K562 (cell line): Measurements from ENCODE around the gene PDZRN3. TPM values are rescaled to one million over a fixed set of nuclear protein-coding genes. Genes with fewer than 3 reads are reported as not detected.

Experiments used
- ATAC-seq: fragments of 200-7000 bp; cut with Tn5 transposase; 3 replicates; pipeline ENCODE4 v1.9.1; 2020; ENCODE audit warnings: moderate library complexity
- BruUV-seq: library from RNA; stranded (reverse); fragments of 400-500 nt; replicated peaks from 2 replicates; lab custom pipeline; 2021; lab: Mats Ljungman, UMichigan
- CTCF ChIA-PET: fragments of 300-600 bp; formaldehyde crosslinking; extraction: SDS; loops from one replicate; lab custom pipeline; 2021; ENCODE audit warnings: low intra/inter-chr PET ratio; lab: Yijun Ruan, JAX
- POLR2A ChIA-PET: fragments of 300-600, 350-650 bp; sonication (Branson Sonifier 250); formaldehyde crosslinking; extraction: SDS; loops from one replicate; lab custom pipeline; 2021; ENCODE audit warnings: antibody characterized with exemption, inconsistent platforms; lab: Yijun Ruan, JAX
- DNase-seq, 4 experiments: peaks; one replicate each; pipeline versions ENCODE4 v3.0.0 to v3.0.0-alpha.2; 2011 to 2018; ENCODE audit warnings: low spot score in 3 of 4, mixed read lengths in 3 of 4; ENCODE audit errors: extremely low read depth in 1 of 4
- FAIRE-seq: peaks from 2 replicates; lab custom pipeline; 2011; peaks lifted over from hg19 to GRCh38; lab: Jason Lieb, UNC
- H2AFZ ChIP-seq: 2 replicates; pipeline ENCODE4 v1.6.0; 2011; ENCODE audit warnings: low read depth, low read length, control low read depth, inconsistent platforms
- H3K27ac ChIP-seq: fragments of 200-600 bp; 3 replicates; pipeline ENCODE4 v1.8.0; 2011; ENCODE audit warnings: low read depth, mild to moderate bottlenecking, control low read depth, inconsistent platforms, low read length, moderate library complexity, mixed read lengths; ENCODE audit errors: extremely low read depth
- H3K27me3 ChIP-seq, 2 experiments: fragments of 300-600 bp in 1 of 2; 2 replicates in 1 of 2; 3 replicates in 1 of 2; pipeline versions ENCODE4 v1.6.0 to v1.8.0; 2011; ENCODE audit warnings: inconsistent platforms in 2 of 2, low read length in 2 of 2, mild to moderate bottlenecking in 1 of 2, mixed read lengths in 1 of 2, moderate library complexity in 1 of 2; ENCODE audit not compliant: control insufficient read depth in 2 of 2, insufficient read depth in 2 of 2
- H3K36me3 ChIP-seq: fragments of 300-600 bp; 3 replicates; pipeline ENCODE4 v1.8.0; 2011; ENCODE audit warnings: mild to moderate bottlenecking, low read length, inconsistent platforms; ENCODE audit not compliant: control insufficient read depth, insufficient read depth
- H3K4me1 ChIP-seq, 2 experiments: fragments of 200-600 bp in 1 of 2; replicated peaks in 1 of 2; 2 replicates in 1 of 2; 3 replicates in 1 of 2; pipeline versions ENCODE4 v1.5.1 to v1.8.0; 2011; ENCODE audit warnings: inconsistent platforms in 2 of 2, low read length in 2 of 2, mild to moderate bottlenecking in 1 of 2, mixed read lengths in 1 of 2, moderate library complexity in 1 of 2; ENCODE audit not compliant: control insufficient read depth in 2 of 2, insufficient read depth in 2 of 2
- H3K4me2 ChIP-seq: 2 replicates; pipeline ENCODE4 v1.6.1; 2011; ENCODE audit warnings: low read length, control low read depth, inconsistent platforms, mixed read lengths; ENCODE audit not compliant: insufficient read depth
- H3K4me3 ChIP-seq: fragments of 200-600 bp; sonication (generic), shearing (Covaris generic); 2 replicates; pipeline ENCODE4 v1.5.1; 2016; ENCODE audit warnings: control low read depth, inconsistent platforms
- H3K79me2 ChIP-seq: fragments of 200-600 bp; 3 replicates; pipeline ENCODE4 v1.8.0; 2011; ENCODE audit warnings: low read length, inconsistent platforms; ENCODE audit not compliant: control insufficient read depth, insufficient read depth
- H3K9ac ChIP-seq, 2 experiments: 2 replicates each; pipeline versions ENCODE4 v1.6.0 to v1.6.1; 2011; ENCODE audit warnings: low read depth in 2 of 2, low read length in 2 of 2, control low read depth in 1 of 2, inconsistent platforms in 1 of 2, mild to moderate bottlenecking in 1 of 2, mixed read lengths in 1 of 2; ENCODE audit not compliant: insufficient read depth in 1 of 2
- H3K9me1 ChIP-seq: one replicate; pipeline ENCODE4 v1.6.0; 2011; ENCODE audit warnings: inconsistent platforms, mild to moderate bottlenecking, low read length, moderate library complexity; ENCODE audit not compliant: control insufficient read depth, insufficient read depth
- H3K9me3 ChIP-seq: replicated peaks from 2 replicates; pipeline ENCODE4 v1.5.1; 2011; ENCODE audit warnings: low read depth, low read length, inconsistent platforms; ENCODE audit not compliant: control insufficient read depth, insufficient read depth
- H4K20me1 ChIP-seq: replicated peaks from 2 replicates; pipeline ENCODE4 v1.6.1; 2011; ENCODE audit warnings: low read length, inconsistent platforms, mixed read lengths; ENCODE audit not compliant: control insufficient read depth, insufficient read depth
- ARID2 ChIP-seq: fragments of 450-650 bp; IDR thresholded peaks from 2 replicates; pipeline ENCODE4 v1.6.1; 2017; ENCODE audit warnings: antibody characterized with exemption, mild to moderate bottlenecking
- ATF4 ChIP-seq: fragments of 450-650 bp; formaldehyde crosslinking; IDR thresholded peaks from 2 replicates; pipeline ENCODE4 v1.4.0; 2022; ENCODE audit warnings: mild to moderate bottlenecking, moderate library complexity
- CBX3 ChIP-seq, 2 experiments: IDR thresholded peaks; 1 replicate in 1 of 2; 2 replicates in 1 of 2; pipeline ENCODE4 v1.6.1; 2012; ENCODE audit warnings: inconsistent platforms in 2 of 2, low read length in 2 of 2, borderline replicate concordance in 1 of 2, control low read depth in 1 of 2
- DMBX1 ChIP-seq: fragments of 250-450 bp; sonication (Bioruptor Pico); IDR thresholded peaks from 2 replicates; pipeline ENCODE4 v1.8.0; 2022; ENCODE audit warnings: inconsistent platforms, mild to moderate bottlenecking, moderate library complexity, borderline replicate concordance
- HDAC8 ChIP-seq: fragments of 450-650 bp; IDR thresholded peaks from 2 replicates; pipeline ENCODE4 v1.6.1; 2016; ENCODE audit warnings: mild to moderate bottlenecking, missing genetic modification characterization, moderate library complexity, missing compliant biosample characterization
- MBD1 ChIP-seq: fragments of 250-450 bp; sonication (Bioruptor Pico); IDR thresholded peaks from 2 replicates; pipeline ENCODE4 v1.8.0; 2022; ENCODE audit warnings: inconsistent platforms
- MCM5 ChIP-seq: fragments of 450-650 bp; IDR thresholded peaks from 2 replicates; pipeline ENCODE4 v1.6.1; 2016; ENCODE audit warnings: low read depth
- MEF2D ChIP-seq: conservative IDR thresholded peaks from 2 replicates; pipeline ENCODE4 v1.6.1; 2016; ENCODE audit warnings: low read depth, missing genetic modification characterization, missing compliant biosample characterization
- PHF8 ChIP-seq: fragments of 200-600 bp; sonication (generic); IDR thresholded peaks from 2 replicates; pipeline ENCODE4 v1.6.1; 2012; ENCODE audit warnings: mixed run types, mild to moderate bottlenecking, inconsistent platforms, low read length, moderate library complexity, borderline replicate concordance
- POLR2AphosphoS5 ChIP-seq: IDR thresholded peaks from 2 replicates; pipeline ENCODE4 v1.6.1; 2011; ENCODE audit warnings: mild to moderate bottlenecking, low read depth, low read length, moderate library complexity; ENCODE audit not compliant: control insufficient read depth, insufficient read depth
- POLR3G ChIP-seq: IDR thresholded peaks from 2 replicates; pipeline ENCODE4 v1.6.1; 2011; ENCODE audit not compliant: insufficient read length, insufficient replicate concordance; ENCODE audit errors: extremely low read depth
- RBM22 ChIP-seq: fragments of 200-400 bp; formaldehyde crosslinking; IDR thresholded peaks from 2 replicates; pipeline ENCODE4 v1.6.1; 2018; ENCODE audit warnings: low read length, low read depth; ENCODE audit not compliant: poor library complexity, severe bottlenecking
- YY1 ChIP-seq, 3 experiments: IDR thresholded peaks; 2 replicates each; pipeline ENCODE4 v1.6.1; 2011; ENCODE audit warnings: low read length in 2 of 3, mild to moderate bottlenecking in 2 of 3, moderate library complexity in 2 of 3, borderline replicate concordance in 1 of 3, control low read depth in 1 of 3, low read depth in 1 of 3; ENCODE audit not compliant: insufficient read depth in 3 of 3, insufficient replicate concordance in 2 of 3, control insufficient read depth in 1 of 3, insufficient read length in 1 of 3; ENCODE audit errors: extremely low read depth in 1 of 3
- ZC3H11A ChIP-seq: IDR thresholded peaks from 2 replicates; pipeline ENCODE4 v1.6.1; 2012; ENCODE audit warnings: low read depth, low read length, improper control_type of control experiment
- ZNF143 ChIP-seq: sonication (generic); formaldehyde crosslinking; IDR thresholded peaks from 2 replicates; pipeline ENCODE4 v1.9.0; 2022; ENCODE audit warnings: mild to moderate bottlenecking, missing genetic modification reagents
- ZZZ3 ChIP-seq: fragments of 450-650 bp; IDR thresholded peaks from 2 replicates; pipeline ENCODE4 v1.6.1; 2016; ENCODE audit warnings: antibody characterized with exemption, mild to moderate bottlenecking, moderate library complexity
- WGBS: fragments of 100-300 bp; shearing (Covaris generic); methylation state at CpG from one replicate; pipeline ENCODE4 v1.1.6; 2016; ENCODE audit warnings: low coverage, mixed read lengths; ENCODE audit not compliant: insufficient coverage; ENCODE audit errors: missing lambda C conversion rate; 5-methylcytosine and 5-hydroxymethylcytosine counted together
- in situ Hi-C: fragments of 300-500 bp; cut with MboI; formaldehyde crosslinking; loops from 4 replicates; pipeline ENCODE4 v1.15.0; 2018; ENCODE audit warnings: inconsistent platforms, mixed read lengths
- intact Hi-C: fragments of 100-400 bp; cut with micrococcal nuclease; formaldehyde crosslinking; loops from 2 replicates; pipeline ENCODE4 v1.14.2; 2022
- polyA plus RNA-seq, 8 experiments: library from polyadenylated mRNA; depleted of rRNA in 4 of 8; stranded (reverse) in 5 of 8; unstranded in 3 of 8; fragments of >200 nt; fragmentation: Nextera tagmentation in 2 of 8; fragmentation: Illumina TruSeq in 1 of 8; extraction: Ambion mirVana in 2 of 8; extraction: Trizol in 1 of 8; gene quantifications; 2 replicates each; pipeline versions ENCODE4 v1.2.1 to v1.2.3, GENCODE V29; 2011 to 2014; ENCODE audit warnings: inconsistent platforms in 1 of 8, missing spikeins in 1 of 8
- total RNA-seq, 7 experiments: library from RNA; depleted of rRNA in 6 of 7; stranded (reverse); fragments of >200 nt in 6 of 7; fragmentation: Illumina TruSeq in 2 of 7; extraction: Trizol in 2 of 7; gene quantifications; 2 replicates each; pipeline versions ENCODE4 v1.2.1 to v1.2.3, GENCODE V29; 2011 to 2021; ENCODE audit warnings: low replicate concordance in 1 of 7

Gene PDZRN3
- total and polyA plus RNA-seq, 9 of the 15 experiments (the other 6 are each of a cell fraction or from before 2014, with no cell fraction given), result 0.16 TPM; not detected in 8

GRCh38 chr3:73581134-73581846 is 43.5 kb downstream of the PDZRN3 start (continued):
- TF ChIP-seq PHF8, result no peak
- no peak for TF ChIP-seq MCM5
- no peak for TF ChIP-seq RBM22
- no peak for TF ChIP-seq ARID2
- TF ChIP-seq MEF2D, result no peak
- TF ChIP-seq YY1 (IDR thresholded peaks at IDR 0.05; ENCODE audit: borderline replicate concordance in 1 of 3, control insufficient read depth in 1 of 3, extremely low read depth in 1 of 3, insufficient read depth in 3 of 3, insufficient read length in 1 of 3, insufficient replicate concordance in 2 of 3, low read depth in 1 of 3, low read length in 2 of 3), result no peak
- TF ChIP-seq ZZZ3, result no peak
- no peak for TF ChIP-seq HDAC8 (tag)

- intact Hi-C loops (no loop called here), in situ Hi-C loops (no loop called here)
- Histone ChIP-seq H3K9ac (no peak overlapping the region), H4K20me1 (no peaks in the 10 kb centered on the region), H3K4me2 (no peak overlapping the region), H3K9me3 (no peaks in the 10 kb centered on the region), H3K9me1 (no peaks in the 10 kb centered on the region), H2AFZ (no peak overlapping the region), H3K79me2 (no peaks in the 10 kb centered on the region), H3K27me3 (no peaks in the 10 kb centered on the region), H3K4me3 (no peak overlapping the region), H3K36me3 (no peaks in the 10 kb centered on the region), H3K4me1 (no peaks in the 10 kb centered on the region), H3K27ac (no peak overlapping the region)
- CTCF ChIA-PET, result no interaction called here
- POLR2A ChIA-PET, result no interaction called here
- no TSS peak for BruUV-seq
- WGBS, result 0% methylated on average over 2 of the region's 2 CpGs
- FAIRE-seq, result no peak
- no peak for ATAC-seq
- DNase-seq, result no peak
- TF ChIP-seq POLR3G (no peak), ZC3H11A (no peak), POLR2AphosphoS5 (no peak), ZNF143 (CRISPR knock-in tag) (no peak), ATF4 (no peak), CBX3 (IDR thresholded peaks at IDR 0.05; ENCODE audit: borderline replicate concordance in 1 of 2, low read length in 2 of 2) (no peak), DMBX1 (no peak), MBD1 (CRISPR knock-in tag) (no peak)
These were observed 44.4 kb downstream of the PDZRN3 start for GRCh38 chr3:73580343-73580742.
